ENCODE data around the gene CCDC63.
"Not testable (repeated sequence)": the region's sequence is repeated elsewhere in the genome, so short reads cannot be mapped to it uniquely, and the experiment has no call there.

Gene CCDC63

GRCh38 chr12:110844551-110845338 is 2.0 kb upstream of the CCDC63 start:
- DNase-seq = no peak

GRCh38 chr12:110845339-110845682 is 1.5 kb upstream of the CCDC63 start:
- DNase-seq = no peak

- no peak for DNase-seq
Measured at GRCh38 chr12:110848314-110848923, 1.6 kb downstream of the CCDC63 start.

- no peak for DNase-seq
Measured at GRCh38 chr12:110849221-110849620, 2.4 kb downstream of the CCDC63 start.

GRCh38 chr12:110849748-110850403 is 3.1 kb downstream of the CCDC63 start:
- no peak for DNase-seq

- DNase-seq = no peak
Measured at GRCh38 chr12:110850762-110851161, 4.0 kb downstream of the CCDC63 start.

- no peak for DNase-seq
Measured at GRCh38 chr12:110853836-110854235, 7.0 kb downstream of the CCDC63 start.

- DNase-seq = no peak
Measured at GRCh38 chr12:110856542-110856941, 9.8 kb downstream of the CCDC63 start.

GRCh38 chr12:110857528-110857927 is 10.7 kb downstream of the CCDC63 start:
- DNase-seq = no peak

GRCh38 chr12:110857954-110858353 is 11.2 kb downstream of the CCDC63 start:
- not testable (repeated sequence) for DNase-seq

- no peak for DNase-seq
Measured at GRCh38 chr12:110858848-110859247, 12.1 kb downstream of the CCDC63 start.

- DNase-seq = no peak
Measured at GRCh38 chr12:110860833-110861296, 14.1 kb downstream of the CCDC63 start.

- DNase-seq = no peak
Measured at GRCh38 chr12:110861729-110862128, 14.9 kb downstream of the CCDC63 start.

GRCh38 chr12:110862329-110862728 is 15.5 kb downstream of the CCDC63 start:
- DNase-seq = no peak

- DNase-seq = no peak
Measured at GRCh38 chr12:110863161-110863560, 16.4 kb downstream of the CCDC63 start.

GRCh38 chr12:110865521-110865920 is 18.7 kb downstream of the CCDC63 start:
- no peak for DNase-seq

GRCh38 chr12:110869026-110869425 is 22.2 kb downstream of the CCDC63 start:
- DNase-seq = no peak

GRCh38 chr12:110869803-110870202 is 23.0 kb downstream of the CCDC63 start:
- no peak for DNase-seq

- DNase-seq = no peak
Measured at GRCh38 chr12:110872100-110872499, 25.3 kb downstream of the CCDC63 start.

GRCh38 chr12:110874351-110874750 is 27.6 kb downstream of the CCDC63 start:
- DNase-seq = no peak

- DNase-seq = no peak
Measured at GRCh38 chr12:110874781-110875180, 28.0 kb downstream of the CCDC63 start.

GRCh38 chr12:110880651-110881050 is 33.9 kb downstream of the CCDC63 start:
- no peak for DNase-seq

GRCh38 chr12:110883251-110883650 is 36.5 kb downstream of the CCDC63 start:
- no peak for DNase-seq
